Measurements from ENCODE around the gene TUBB4A. TPM values are rescaled to one million over a fixed set of nuclear protein-coding genes. Genes with fewer than 3 reads are reported as not detected.
A peak's percentile ranks its signal among the peaks of the same experiment; 100 is the strongest.

TUBB4A gene
- total and polyA plus RNA-seq, 9 of the 15 experiments (the other 6 are each of a cell fraction or from before 2014, with no cell fraction given): 0.14 to 7.0 (median 0.75) TPM

GRCh38 chr19:6460099-6460884, 41.8 kb downstream of the TUBB4A start (continued):
- no peak for TF ChIP-seq POLR3G (IDR thresholded peaks at IDR 0.05; ENCODE audit: extremely low read depth, insufficient read length, insufficient replicate concordance)
- TF ChIP-seq IRF2 (CRISPR knock-in tag; IDR thresholded peaks at IDR 0.05): no peak
- TF ChIP-seq RBM14 (IDR thresholded peaks at IDR 0.05; ENCODE audit: borderline replicate concordance, insufficient read depth, low read depth, low read length): no peak
- TF ChIP-seq ZNF717 (CRISPR knock-in tag; IDR thresholded peaks at IDR 0.05): no peak
- no peak for TF ChIP-seq MXI1 (IDR thresholded peaks at IDR 0.05; ENCODE audit: low read depth, low read length)
- no peak for TF ChIP-seq SIRT6 (IDR thresholded peaks at IDR 0.05; ENCODE audit: low read depth, low read length)
- TF ChIP-seq, protein P1, sequence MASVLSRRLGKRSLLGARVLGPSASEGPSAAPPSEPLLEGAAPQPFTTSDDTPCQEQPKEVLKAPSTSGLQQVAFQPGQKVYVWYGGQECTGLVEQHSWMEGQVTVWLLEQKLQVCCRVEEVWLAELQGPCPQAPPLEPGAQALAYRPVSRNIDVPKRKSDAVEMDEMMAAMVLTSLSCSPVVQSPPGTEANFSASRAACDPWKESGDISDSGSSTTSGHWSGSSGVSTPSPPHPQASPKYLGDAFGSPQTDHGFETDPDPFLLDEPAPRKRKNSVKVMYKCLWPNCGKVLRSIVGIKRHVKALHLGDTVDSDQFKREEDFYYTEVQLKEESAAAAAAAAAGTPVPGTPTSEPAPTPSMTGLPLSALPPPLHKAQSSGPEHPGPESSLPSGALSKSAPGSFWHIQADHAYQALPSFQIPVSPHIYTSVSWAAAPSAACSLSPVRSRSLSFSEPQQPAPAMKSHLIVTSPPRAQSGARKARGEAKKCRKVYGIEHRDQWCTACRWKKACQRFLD (CRISPR knock-in tag; IDR thresholded peaks at IDR 0.05): 0 out of 2 replicates have a peak, but pooled peaks have one; percentile 7
- no peak for TF ChIP-seq U2AF2 (optimal IDR thresholded peaks at IDR 0.05; ENCODE audit: low read depth, low read length)
- no peak for TF ChIP-seq BRD4 (IDR thresholded peaks at IDR 0.05)
- no peak for TF ChIP-seq ZNF778 (CRISPR knock-in tag; IDR thresholded peaks at IDR 0.05)
- TF ChIP-seq ZNF224 (CRISPR knock-in tag; IDR thresholded peaks at IDR 0.05): no peak
- TF ChIP-seq, protein P2, sequence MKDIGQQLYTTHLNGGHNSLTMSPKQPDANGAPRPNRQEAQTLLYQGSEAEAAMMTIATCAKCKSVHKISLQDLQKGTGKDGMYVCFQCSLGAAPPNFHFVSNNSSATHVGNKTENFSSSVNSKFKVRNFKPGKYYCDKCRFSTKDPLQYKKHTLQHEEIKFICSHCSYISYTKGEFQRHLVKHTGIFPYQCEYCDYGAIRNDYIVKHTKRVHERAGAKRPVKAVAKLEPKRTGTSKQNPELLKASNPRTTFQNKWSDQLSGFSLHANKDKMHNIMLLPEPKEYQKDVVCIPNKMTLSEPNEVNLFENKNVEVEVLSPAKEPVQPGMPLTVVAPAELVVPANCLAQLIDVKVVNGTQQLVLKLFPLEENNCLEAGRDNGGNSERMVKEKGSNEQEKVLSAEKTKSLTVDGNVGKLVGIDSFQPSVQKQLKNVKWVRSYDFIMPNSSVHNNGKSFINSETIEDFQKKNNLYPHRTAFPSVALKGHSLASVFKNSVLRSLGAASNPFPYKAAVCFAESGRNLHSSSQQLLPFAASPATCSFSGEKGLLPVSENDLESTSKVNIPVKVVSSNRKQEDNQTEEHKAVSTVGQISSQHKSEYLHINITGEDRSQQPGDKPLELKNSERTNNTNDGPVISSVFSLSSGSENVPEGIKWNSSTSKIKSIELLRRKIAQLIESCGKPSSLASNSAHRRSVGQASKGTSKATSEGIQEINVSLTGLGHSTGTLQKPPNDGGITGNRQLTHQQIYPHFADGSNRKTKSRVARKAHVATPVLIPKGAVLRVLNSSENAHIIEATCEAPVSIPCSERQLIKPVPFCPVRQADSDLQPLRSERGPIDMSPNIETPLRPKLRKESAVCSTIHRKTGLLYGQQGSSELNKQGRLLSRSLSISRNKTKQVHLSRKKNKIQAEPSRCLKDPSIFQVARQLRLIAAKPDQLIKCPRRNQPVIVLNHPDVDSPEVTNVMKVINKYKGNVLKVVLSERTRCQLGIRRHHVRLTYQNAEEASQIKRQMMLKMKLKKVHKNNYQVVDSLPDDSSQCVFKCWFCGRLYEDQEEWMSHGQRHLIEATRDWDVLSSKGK (CRISPR knock-in tag; IDR thresholded peaks at IDR 0.05): no peak
- no peak for TF ChIP-seq TCFL5 (CRISPR knock-in tag; conservative IDR thresholded peaks at IDR 0.05)
- TF ChIP-seq ZBTB33 (CRISPR knock-in tag; IDR thresholded peaks at IDR 0.05): peak; percentile 67
- TF ChIP-seq MCM3 (IDR thresholded peaks at IDR 0.05): no peak
- TF ChIP-seq KDM1A (IDR thresholded peaks at IDR 0.05): peak; percentile 88 to 90
- TF ChIP-seq LEF1 (IDR thresholded peaks at IDR 0.05): 0 out of 2 replicates have a peak, but pooled peaks have one; percentile 52
- TF ChIP-seq, protein P3, sequence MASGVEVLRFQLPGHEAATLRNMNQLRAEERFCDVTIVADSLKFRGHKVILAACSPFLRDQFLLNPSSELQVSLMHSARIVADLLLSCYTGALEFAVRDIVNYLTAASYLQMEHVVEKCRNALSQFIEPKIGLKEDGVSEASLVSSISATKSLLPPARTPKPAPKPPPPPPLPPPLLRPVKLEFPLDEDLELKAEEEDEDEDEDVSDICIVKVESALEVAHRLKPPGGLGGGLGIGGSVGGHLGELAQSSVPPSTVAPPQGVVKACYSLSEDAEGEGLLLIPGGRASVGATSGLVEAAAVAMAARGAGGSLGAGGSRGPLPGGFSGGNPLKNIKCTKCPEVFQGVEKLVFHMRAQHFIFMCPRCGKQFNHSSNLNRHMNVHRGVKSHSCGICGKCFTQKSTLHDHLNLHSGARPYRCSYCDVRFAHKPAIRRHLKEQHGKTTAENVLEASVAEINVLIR (CRISPR knock-in tag; IDR thresholded peaks at IDR 0.05): no peak
- no peak for TF ChIP-seq NCOA4 (IDR thresholded peaks at IDR 0.05; ENCODE audit: partially characterized antibody)
- no peak for TF ChIP-seq MYC (IDR thresholded peaks at IDR 0.05; ENCODE audit: low read depth, low read length)
- TF ChIP-seq MYC (CRISPR knock-in tag; IDR thresholded peaks at IDR 0.05; ENCODE audit: borderline replicate concordance, low read depth): 0 out of 2 replicates have a peak, but pooled peaks have one; percentile 23
- TF ChIP-seq CC2D1A (IDR thresholded peaks at IDR 0.05): no peak
